HCT116 (cell line): Measurements from ENCODE around the gene WDR45B. TPM values are rescaled to one million over a fixed set of nuclear protein-coding genes. Genes with fewer than 3 reads are reported as not detected.

ENCODE experiments used
- ATAC-seq: fragments of 200-7000 bp; cut with Tn5 transposase; 2 replicates; pipeline ENCODE4 v1.9.1; 2020; ENCODE audit warnings: mild to moderate bottlenecking, moderate library complexity
- BruUV-seq: library from RNA; stranded (reverse); fragments of 400-500 nt; replicated peaks from 2 replicates; lab custom pipeline; 2021; lab: Mats Ljungman, UMichigan
- CTCF ChIA-PET: fragments of 300-600 bp; sonication (Branson Sonifier 250); formaldehyde crosslinking; loops from one replicate; lab custom pipeline; 2021; ENCODE audit warnings: antibody characterized with exemption; lab: Charles Lee
- POLR2A ChIA-PET: fragments of 300-600, 350-600 bp; sonication (Branson Sonifier 250); formaldehyde crosslinking; loops from one replicate; lab custom pipeline; 2021; ENCODE audit warnings: antibody characterized with exemption; lab: Charles Lee
- RAD21 ChIA-PET, 2 experiments: fragments of 300-600 bp; sonication (Branson Sonifier 250); formaldehyde crosslinking; loops; one replicate each; lab custom pipeline; 2023; ENCODE audit warnings: low total read pairs in 2 of 2; ENCODE audit not compliant: uncharacterized antibody in 2 of 2, unreplicated experiment in 2 of 2, low non-redundant PET in 1 of 2; lab: Charles Lee
- DNase-seq: peaks from one replicate; pipeline ENCODE4 v3.0.0-alpha.2; 2010; ENCODE audit warnings: low read depth, low spot score
- H2AFZ ChIP-seq: fragments of 200-600 bp; shearing (Covaris generic), sonication (generic); 2 replicates; pipeline ENCODE4 v1.6.1; 2017; ENCODE audit warnings: low read depth, mixed run types, mixed read lengths, antibody characterized with exemption, low read length; ENCODE audit not compliant: poor library complexity, severe bottlenecking
- H3K27ac ChIP-seq: 2 replicates; pipeline ENCODE4 v1.5.1; 2012; ENCODE audit warnings: low read depth, low read length
- H3K27me3 ChIP-seq: fragments of 200-600 bp; sonication (generic); 2 replicates; pipeline ENCODE4 v1.6.1; 2016; ENCODE audit warnings: mixed run types, low read length, mixed read lengths; ENCODE audit not compliant: insufficient read depth
- H3K36me3 ChIP-seq, 2 experiments: fragments of 200-500 bp in 1 of 2; fragments of 200-600 bp in 1 of 2; sonication (Bioruptor generic) in 1 of 2; sonication (generic) in 1 of 2; 2 replicates each; pipeline versions ENCODE4 v1.5.1 to v1.6.1; 2014 to 2016; ENCODE audit warnings: low read length in 2 of 2, inconsistent platforms in 1 of 2, mixed read lengths in 1 of 2, mixed run types in 1 of 2; ENCODE audit not compliant: insufficient read depth in 2 of 2, control insufficient read depth in 1 of 2
- H3K4me1 ChIP-seq, 2 experiments: fragments of 200-600 bp in 1 of 2; sonication (generic) in 1 of 2; 2 replicates each; pipeline versions ENCODE4 v1.5.1 to v1.6.1; 2012 to 2017; ENCODE audit warnings: low read length in 2 of 2, inconsistent platforms in 1 of 2, mild to moderate bottlenecking in 1 of 2, mixed read lengths in 1 of 2, mixed run types in 1 of 2, moderate library complexity in 1 of 2; ENCODE audit not compliant: insufficient read depth in 2 of 2, control insufficient read depth in 1 of 2
- H3K4me2 ChIP-seq: fragments of 200-600 bp; sonication (generic); 2 replicates; pipeline ENCODE4 v1.6.1; 2017; ENCODE audit warnings: mixed run types, low read length, mixed read lengths
- H3K4me3 ChIP-seq, 2 experiments: fragments of 200-600 bp in 1 of 2; sonication (generic) in 1 of 2; replicated peaks in 1 of 2; 2 replicates each; pipeline ENCODE4 v1.5.1; 2011 to 2016; ENCODE audit warnings: low read length in 2 of 2, control low read depth in 1 of 2, low read depth in 1 of 2, mild to moderate bottlenecking in 1 of 2, mixed read lengths in 1 of 2, mixed run types in 1 of 2
- H3K79me2 ChIP-seq: fragments of 200-600 bp; sonication (generic); 2 replicates; pipeline ENCODE4 v1.6.1; 2017; ENCODE audit warnings: mild to moderate bottlenecking, mixed run types, low read length, moderate library complexity, mixed read lengths; ENCODE audit not compliant: insufficient read depth
- H3K9ac ChIP-seq: fragments of 200-600 bp; sonication (generic); 2 replicates; pipeline ENCODE4 v1.6.1; 2016; ENCODE audit warnings: low read length, mixed read lengths
- H3K9me2 ChIP-seq: fragments of 200-600 bp; sonication (generic), shearing (Covaris generic); 2 replicates; pipeline ENCODE4 v1.6.1; 2017; ENCODE audit warnings: mixed run types, mild to moderate bottlenecking, moderate library complexity; ENCODE audit not compliant: insufficient read depth
- H3K9me3 ChIP-seq, 2 experiments: fragments of 200-500 bp in 1 of 2; fragments of 200-600 bp in 1 of 2; sonication (Bioruptor generic) in 1 of 2; sonication (generic) in 1 of 2; 2 replicates each; pipeline ENCODE4 v1.6.1; 2014 to 2017; ENCODE audit warnings: low read length in 2 of 2, mixed read lengths in 2 of 2, inconsistent platforms in 1 of 2, low read depth in 1 of 2, mild to moderate bottlenecking in 1 of 2, mixed run types in 1 of 2, moderate library complexity in 1 of 2; ENCODE audit not compliant: control insufficient read depth in 1 of 2, insufficient read depth in 1 of 2
- H4K20me1 ChIP-seq: fragments of 200-600 bp; sonication (generic), shearing (Covaris generic); 2 replicates; pipeline ENCODE4 v1.6.1; 2017; ENCODE audit warnings: mixed run types, mild to moderate bottlenecking, moderate library complexity; ENCODE audit not compliant: insufficient read depth
- ATF3 ChIP-seq: IDR thresholded peaks from 2 replicates; pipeline ENCODE4 v1.6.1; 2012
- EGR1 ChIP-seq: IDR thresholded peaks from 2 replicates; pipeline ENCODE4 v1.6.1; 2012; ENCODE audit warnings: low read depth
- FOSL1 ChIP-seq: IDR thresholded peaks from 2 replicates; pipeline ENCODE4 v1.6.1; 2012; ENCODE audit warnings: low read depth
- JUND ChIP-seq: IDR thresholded peaks from 2 replicates; pipeline ENCODE4 v1.6.1; 2012
- POLR2A ChIP-seq: IDR thresholded peaks from 2 replicates; pipeline ENCODE4 v1.7.0; 2011; ENCODE audit warnings: borderline replicate concordance; ENCODE audit not compliant: insufficient read depth, insufficient read length; ENCODE audit errors: extremely low read depth
- REST ChIP-seq: IDR thresholded peaks from 2 replicates; pipeline ENCODE4 v1.6.1; 2012; ENCODE audit warnings: low read depth
- YY1 ChIP-seq: IDR thresholded peaks from 2 replicates; pipeline ENCODE4 v1.6.1; 2011; ENCODE audit warnings: low read length, low read depth, moderate library complexity, mild to moderate bottlenecking; ENCODE audit not compliant: insufficient replicate concordance; ENCODE audit errors: extremely low read depth
- intact Hi-C: fragments of 100-400 bp; cut with micrococcal nuclease; formaldehyde crosslinking; loops from 2 replicates; pipeline ENCODE4 v1.10.0; 2022
- total RNA-seq: library from RNA; stranded (reverse); gene quantifications from one replicate; pipeline ENCODE4 v1.2.1, GENCODE V29; 2021; ENCODE audit not compliant: unreplicated experiment

The WDR45B gene
- total RNA-seq, 1 experiment from 2014 or later: 117 TPM

- no peak overlapping the region for H3K4me2 ChIP-seq
- ChIA-PET CTCF (no interaction called here), POLR2A (no interaction called here), RAD21 (no interaction called here)
- no peaks in the 10 kb centered on the region for H3K9me2 ChIP-seq
- DNase-seq (no peak), ATAC-seq (no peak)
- H4K20me1 ChIP-seq: no peaks in the 10 kb centered on the region
- intact Hi-C loops: no loop called here
- no peaks in the 10 kb centered on the region for H3K27me3 ChIP-seq
- TF ChIP-seq JUND: no peak
- TF ChIP-seq REST: no peak
- no peak for TF ChIP-seq POLR2A
- no peak for TF ChIP-seq FOSL1
- no peak for TF ChIP-seq ATF3
- TF ChIP-seq YY1: no peak
- no peak for TF ChIP-seq EGR1
- no peaks in the 10 kb centered on the region for H3K4me1 ChIP-seq
- no peak overlapping the region for H3K27ac ChIP-seq
- no peaks in the 10 kb centered on the region for H3K9me3 ChIP-seq
- no peak overlapping the region for H3K9ac ChIP-seq
- no peak overlapping the region for H3K4me3 ChIP-seq
- no peak overlapping the region for H2AFZ ChIP-seq
- no peaks in the 10 kb centered on the region for H3K79me2 ChIP-seq
- BruUV-seq: no TSS peak
- H3K36me3 ChIP-seq: no peaks in the 10 kb centered on the region
These were observed 27.4 kb upstream of the WDR45B start for GRCh38 chr17:82675476-82676245.
